Type B pancreatic cell (in vitro differentiated cells): ENCODE data around the gene TARBP2. TPM values are rescaled to one million over a fixed set of nuclear protein-coding genes. Genes with fewer than 3 reads are reported as not detected.
"Not testable (repeated sequence)": the region's sequence is repeated elsewhere in the genome, so short reads cannot be mapped to it uniquely, and the experiment has no call there.

ENCODE experiments used
- DNase-seq: peaks from one replicate; pipeline ENCODE4 v3.0.0; 2021; ENCODE audit warnings: mixed read lengths; ENCODE audit not compliant: unreplicated experiment; ENCODE audit errors: extremely low spot score
- H3K27ac Mint-ChIP-seq: 2 replicates; pipeline ENCODE4 v1.8.0; 2021; ENCODE audit warnings: mild to moderate bottlenecking, mixed read lengths
- H3K27me3 Mint-ChIP-seq: 2 replicates; pipeline ENCODE4 v1.8.0; 2021; ENCODE audit warnings: mixed read lengths
- H3K36me3 Mint-ChIP-seq: 2 replicates; pipeline ENCODE4 v1.8.0; 2021; ENCODE audit warnings: mixed read lengths
- H3K4me1 Mint-ChIP-seq: one replicate; pipeline ENCODE4 v1.8.0; 2021; ENCODE audit warnings: mixed read lengths; ENCODE audit not compliant: unreplicated experiment
- H3K4me3 Mint-ChIP-seq: 2 replicates; pipeline ENCODE4 v1.8.0; 2021; ENCODE audit warnings: mild to moderate bottlenecking, mixed read lengths
- H3K9me3 Mint-ChIP-seq: 2 replicates; pipeline ENCODE4 v1.8.0; 2021; ENCODE audit warnings: mixed read lengths
- CTCF ChIP-seq: fragments of 200-600 bp; sonication (generic); conservative IDR thresholded peaks from 2 replicates; pipeline ENCODE4 v1.5.0; 2021; ENCODE audit warnings: antibody characterized with exemption, mild to moderate bottlenecking
- total RNA-seq: library from RNA; stranded (reverse); gene quantifications from 2 replicates; pipeline ENCODE4 v1.2.1, GENCODE V29; 2021; ENCODE audit warnings: low replicate concordance

Gene TARBP2
- total RNA-seq, 1 donor from 2014 or later = 52.3 TPM

GRCh38 chr12:53478865-53479264 is 22.2 kb upstream of the TARBP2 start:
- H3K9me3 Mint-ChIP-seq = no peaks in the 10 kb centered on the region
- no peak for DNase-seq
- H3K36me3 Mint-ChIP-seq = peaks cover 39% of the 10 kb centered on the region
- H3K4me3 Mint-ChIP-seq = no peak overlapping the region
- peaks cover 18% of the 10 kb centered on the region for H3K4me1 Mint-ChIP-seq
- no peak overlapping the region for H3K27ac Mint-ChIP-seq
- no peaks in the 10 kb centered on the region for H3K27me3 Mint-ChIP-seq
- no peak for TF ChIP-seq CTCF

- Mint-ChIP-seq H3K27me3 (no peaks in the 10 kb centered on the region), H3K27ac (no peak overlapping the region), H3K9me3 (no peaks in the 10 kb centered on the region), H3K36me3 (peaks cover 37% of the 10 kb centered on the region), H3K4me1 (peaks cover 18% of the 10 kb centered on the region), H3K4me3 (no peak overlapping the region)
- no peak for DNase-seq
- no peak for TF ChIP-seq CTCF
Measured at GRCh38 chr12:53479331-53479730, 21.8 kb upstream of the TARBP2 start.

- peaks cover 11% of the 10 kb centered on the region for H3K4me1 Mint-ChIP-seq
Measured at GRCh38 chr12:53480491-53481442, 20.3 kb upstream of the TARBP2 start.

GRCh38 chr12:53481458-53481857 is 19.6 kb upstream of the TARBP2 start:
- H3K9me3 Mint-ChIP-seq, H3K4me3 Mint-ChIP-seq, DNase-seq, H3K27me3 Mint-ChIP-seq: not testable (repeated sequence)
- Mint-ChIP-seq H3K4me1 (peaks cover 11% of the 10 kb centered on the region), H3K36me3 (peaks cover 27% of the 10 kb centered on the region), H3K27ac (peak overlapping the region; percentile 59)

More at GRCh38 chr12:53480491-53481442, 20.3 kb upstream of the TARBP2 start:
- no peak for TF ChIP-seq CTCF
- Mint-ChIP-seq H3K9me3 (no peaks in the 10 kb centered on the region), H3K4me3 (no peak overlapping the region), H3K36me3 (peaks cover 33% of the 10 kb centered on the region), H3K27me3 (no peaks in the 10 kb centered on the region), H3K27ac (peak overlapping the region; percentile 59)
- no peak for DNase-seq

- H3K4me3 Mint-ChIP-seq = no peak overlapping the region
- peaks cover 21% of the 10 kb centered on the region for H3K36me3 Mint-ChIP-seq
Measured at GRCh38 chr12:53481939-53482586, 19.0 kb upstream of the TARBP2 start.

More at GRCh38 chr12:53481939-53482586, 19.0 kb upstream of the TARBP2 start:
- Mint-ChIP-seq H3K4me1 (peaks cover 11% of the 10 kb centered on the region), H3K27ac (peak overlapping the region; percentile 63), H3K9me3 (no peaks in the 10 kb centered on the region), H3K27me3 (no peaks in the 10 kb centered on the region)
- TF ChIP-seq CTCF = peak; percentile 58
- DNase-seq = no peak
